CD4-positive, alpha-beta T cell (primary cell): Measurements from ENCODE around the gene MYMK. TPM values are rescaled to one million over a fixed set of nuclear protein-coding genes. Genes with fewer than 3 reads are reported as not detected.

Source experiments
- ATAC-seq: fragments of 200-7000 bp; cut with Tn5 transposase; one replicate; pipeline ENCODE4 v1.10.0; 2022; ENCODE audit warnings: mild to moderate bottlenecking; ENCODE audit not compliant: poor library complexity
- CTCF ChIA-PET: fragments of 350-600 bp; sonication (Branson Sonifier 250); formaldehyde crosslinking; loops from one replicate; lab custom pipeline; 2021; ENCODE audit warnings: antibody characterized with exemption, inconsistent platforms; lab: Charles Lee
- POLR2A ChIA-PET: fragments of 350-600 bp; sonication (Branson Sonifier 250); formaldehyde crosslinking; loops from one replicate; lab custom pipeline; 2021; ENCODE audit warnings: antibody characterized with exemption, inconsistent platforms; lab: Charles Lee
- DNase-seq, 14 experiments: peaks; one replicate each; pipeline ENCODE4 v3.0.0-alpha.2; 2013 to 2020; ENCODE audit warnings: mixed read lengths in 2 of 14
- H3K27ac ChIP-seq, 2 donors: one replicate each; pipeline versions ENCODE4 v1.5.1 to v1.7.0; 2013; ENCODE audit warnings: low read length in 2 of 2, low read depth in 1 of 2, mild to moderate bottlenecking in 1 of 2
- H3K27me3 ChIP-seq, 2 experiments: 1 replicate in 1 of 2; 2 replicates in 1 of 2; pipeline versions ENCODE4 v1.6.1 to v1.7.0; 2013; ENCODE audit warnings: low read length in 2 of 2, control low read depth in 1 of 2, mild to moderate bottlenecking in 1 of 2, moderate library complexity in 1 of 2; ENCODE audit not compliant: insufficient read depth in 2 of 2, control insufficient read depth in 1 of 2
- H3K36me3 ChIP-seq: one replicate; pipeline ENCODE4 v1.6.1; 2013; ENCODE audit warnings: low read length, control low read depth; ENCODE audit not compliant: insufficient read depth
- H3K4me1 ChIP-seq: one replicate; pipeline ENCODE4 v1.6.1; 2013; ENCODE audit warnings: low read length, control low read depth; ENCODE audit not compliant: insufficient read depth
- H3K4me3 ChIP-seq: one replicate; pipeline ENCODE4 v1.5.1; 2013; ENCODE audit warnings: mild to moderate bottlenecking, low read length, moderate library complexity
- H3K9me3 ChIP-seq, 2 experiments: 1 replicate in 1 of 2; 2 replicates in 1 of 2; pipeline versions ENCODE4 v1.6.1 to v1.7.0; 2013; ENCODE audit warnings: low read length in 2 of 2, mild to moderate bottlenecking in 2 of 2, control low read depth in 1 of 2, moderate library complexity in 1 of 2; ENCODE audit not compliant: control insufficient read depth in 1 of 2, insufficient read depth in 1 of 2
- H3K27ac Mint-ChIP-seq: one replicate; pipeline ENCODE4 v1.8.0; 2020; ENCODE audit warnings: mixed read lengths
- H3K27me3 Mint-ChIP-seq: one replicate; pipeline ENCODE4 v1.8.0; 2021; ENCODE audit warnings: mixed read lengths
- H3K36me3 Mint-ChIP-seq: one replicate; pipeline ENCODE4 v1.8.0; 2021; ENCODE audit warnings: low read depth, mixed read lengths
- H3K4me1 Mint-ChIP-seq: one replicate; pipeline ENCODE4 v1.8.0; 2021; ENCODE audit warnings: low read depth, mixed read lengths
- H3K4me3 Mint-ChIP-seq: one replicate; pipeline ENCODE4 v1.8.0; 2020; ENCODE audit warnings: mild to moderate bottlenecking, mixed read lengths
- H3K9me3 Mint-ChIP-seq: one replicate; pipeline ENCODE4 v1.8.0; 2020; ENCODE audit warnings: mixed read lengths
- CTCF ChIP-seq: fragments of 200-600 bp; IDR thresholded peaks from one replicate; pipeline ENCODE4 v1.8.0; 2022; ENCODE audit warnings: antibody characterized with exemption, mild to moderate bottlenecking
- intact Hi-C, 2 experiments: fragments of 100-400 bp; cut with DNase I in 1 of 2; cut with micrococcal nuclease in 1 of 2; formaldehyde crosslinking; loops; one replicate each; pipeline versions ENCODE4 v1.15.1 to v1.9.0; 2023 to 2025; cut with DNase I, micrococcal nuclease
- total RNA-seq, 174 experiments: library from RNA in 2 of 174; stranded (reverse) in 2 of 174; gene quantifications; one replicate each; pipeline ENCODE4 v1.2.3 and lab custom pipeline; 2021 to 2026

Gene MYMK
- total RNA-seq, 2 experiments from 2014 or later: not detected

GRCh38 chr9:133471551-133472276, 53.0 kb downstream of the MYMK start:
- no peaks in the 10 kb centered on the region for H3K4me1 ChIP-seq
- intact Hi-C loops: no loop called here
- CTCF ChIA-PET: no interaction called here
- no peak for TF ChIP-seq CTCF
- Mint-ChIP-seq H3K27me3 (no peaks in the 10 kb centered on the region), H3K36me3 (no peaks in the 10 kb centered on the region), H3K4me3 (no peak overlapping the region), H3K4me1 (no peaks in the 10 kb centered on the region), H3K9me3 (no peaks in the 10 kb centered on the region), H3K27ac (no peak overlapping the region)
- no peaks in the 10 kb centered on the region for H3K27me3 ChIP-seq
- H3K9me3 ChIP-seq: no peaks in the 10 kb centered on the region
- H3K4me3 ChIP-seq: no peak overlapping the region
- POLR2A ChIA-PET: no interaction called here
- ATAC-seq (no peak), DNase-seq (no peak)
- no peaks in the 10 kb centered on the region for H3K36me3 ChIP-seq
- no peak overlapping the region for H3K27ac ChIP-seq

- Mint-ChIP-seq H3K4me1 (no peaks in the 10 kb centered on the region), H3K27me3 (no peaks in the 10 kb centered on the region), H3K4me3 (no peak overlapping the region), H3K27ac (no peak overlapping the region), H3K36me3 (no peaks in the 10 kb centered on the region), H3K9me3 (no peaks in the 10 kb centered on the region)
- H3K4me1 ChIP-seq: no peaks in the 10 kb centered on the region
- CTCF ChIA-PET: no interaction called here
- no peaks in the 10 kb centered on the region for H3K27me3 ChIP-seq
- no peak overlapping the region for H3K4me3 ChIP-seq
- intact Hi-C loops: no loop called here
- POLR2A ChIA-PET: no interaction called here
- no peak for TF ChIP-seq CTCF
- no peak overlapping the region for H3K27ac ChIP-seq
- DNase-seq (no peak), ATAC-seq (no peak)
- H3K36me3 ChIP-seq: no peaks in the 10 kb centered on the region
- H3K9me3 ChIP-seq: no peaks in the 10 kb centered on the region
These were observed 53.8 kb downstream of the MYMK start for GRCh38 chr9:133470988-133471387.

- no peaks in the 10 kb centered on the region for H3K36me3 Mint-ChIP-seq
- intact Hi-C loops: no loop called here
- H3K9me3 Mint-ChIP-seq: no peaks in the 10 kb centered on the region
- Histone ChIP-seq H3K27ac (no peak overlapping the region), H3K36me3 (no peaks in the 10 kb centered on the region), H3K4me1 (no peaks in the 10 kb centered on the region), H3K27me3 (no peaks in the 10 kb centered on the region), H3K4me3 (no peak overlapping the region), H3K9me3 (no peaks in the 10 kb centered on the region)
- ATAC-seq (no peak), DNase-seq (no peak)
- H3K27me3 Mint-ChIP-seq: no peaks in the 10 kb centered on the region
- TF ChIP-seq CTCF: no peak
- ChIA-PET CTCF (no interaction called here), POLR2A (no interaction called here)
- H3K4me3 Mint-ChIP-seq: no peak overlapping the region
- H3K4me1 Mint-ChIP-seq: no peaks in the 10 kb centered on the region
- H3K27ac Mint-ChIP-seq: no peak overlapping the region
These were observed 54.3 kb downstream of the MYMK start for GRCh38 chr9:133470427-133470924.
